ENCODE results near the gene SYT1. TPM values are rescaled to one million over a fixed set of nuclear protein-coding genes. Genes with fewer than 3 reads are reported as not detected.

SYT1 gene
- total and polyA plus RNA-seq, 2 of the 8 experiments (the other 6 are each of a cell fraction or from before 2014, with no cell fraction given): 11.0 to 34.6 TPM

DNA sequence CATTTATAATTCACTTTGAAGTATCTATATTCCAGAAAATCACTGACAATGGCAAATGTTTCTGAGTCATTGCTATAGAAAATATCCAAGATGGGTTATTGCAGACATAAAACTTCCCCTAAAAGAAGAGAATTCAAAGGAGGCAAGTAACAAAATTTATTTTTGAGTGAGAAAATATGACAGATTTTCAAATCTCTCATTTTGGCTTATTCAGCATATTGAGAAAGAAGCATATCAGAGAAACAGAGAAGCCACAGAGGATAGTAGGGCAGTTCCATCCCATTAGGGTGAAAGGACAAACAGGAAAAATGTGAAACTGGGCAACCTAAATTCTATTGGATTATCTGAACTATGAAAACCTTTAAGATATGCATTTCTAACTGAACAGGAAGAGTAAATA lies 85.0 kb downstream of the SYT1 start (continued):
- TF ChIP-seq EZH2 (IDR thresholded peaks at IDR 0.05; ENCODE audit: low read depth, low read length, severe bottlenecking) (no peak), KDM1A (IDR thresholded peaks at IDR 0.05; ENCODE audit: borderline replicate concordance, low read length) (no peak), PHF8 (conservative IDR thresholded peaks at IDR 0.05; ENCODE audit: low read depth, low read length) (no peak)

Measured in H1 (cell line).